Ishikawa (cell line): ENCODE measurements around the gene TBPL2.

Experiments used
- CEBPB ChIP-seq: IDR thresholded peaks from 2 replicates; pipeline ENCODE4 v1.6.1; 2012
- CREB1 ChIP-seq: IDR thresholded peaks from 2 replicates; pipeline ENCODE4 v1.6.1; 2012; ENCODE audit warnings: low read depth
- EGR1 ChIP-seq: IDR thresholded peaks from 2 replicates; pipeline ENCODE4 v1.6.1; 2012
- EP300 ChIP-seq: IDR thresholded peaks from 2 replicates; pipeline ENCODE4 v1.6.1; 2012; ENCODE audit warnings: borderline replicate concordance
- FOXM1 ChIP-seq: IDR thresholded peaks from 2 replicates; pipeline ENCODE4 v1.6.1; 2012; ENCODE audit warnings: low read depth, borderline replicate concordance
- NFIC ChIP-seq: IDR thresholded peaks from 2 replicates; pipeline ENCODE4 v1.6.1; 2012
- RAD21 ChIP-seq: IDR thresholded peaks from 2 replicates; pipeline ENCODE4 v1.6.1; 2012; ENCODE audit warnings: low read depth
- TAF1 ChIP-seq: IDR thresholded peaks from 2 replicates; pipeline ENCODE4 v1.6.1; 2012; ENCODE audit warnings: low read depth, mild to moderate bottlenecking
- TCF12 ChIP-seq: IDR thresholded peaks from 2 replicates; pipeline ENCODE4 v1.6.1; 2012; ENCODE audit warnings: low read depth
- TEAD4 ChIP-seq: IDR thresholded peaks from 2 replicates; pipeline ENCODE4 v1.6.1; 2012
- YY1 ChIP-seq: IDR thresholded peaks from 2 replicates; pipeline ENCODE4 v1.6.1; 2012; ENCODE audit warnings: low read depth
- ZBTB7A ChIP-seq: IDR thresholded peaks from 2 replicates; pipeline ENCODE4 v1.6.1; 2012; ENCODE audit warnings: low read depth
- TF ChIP-seq, protein P1 (sequence below): IDR thresholded peaks from 2 replicates; pipeline ENCODE4 v1.6.1; 2012; ENCODE audit warnings: low read depth, mild to moderate bottlenecking
- TF ChIP-seq, protein P2 (sequence below): IDR thresholded peaks from 2 replicates; pipeline ENCODE4 v1.6.1; 2012
- TF ChIP-seq, protein P3 (sequence below): IDR thresholded peaks from 2 replicates; pipeline ENCODE4 v1.6.1; 2012

Gene TBPL2

DNA sequence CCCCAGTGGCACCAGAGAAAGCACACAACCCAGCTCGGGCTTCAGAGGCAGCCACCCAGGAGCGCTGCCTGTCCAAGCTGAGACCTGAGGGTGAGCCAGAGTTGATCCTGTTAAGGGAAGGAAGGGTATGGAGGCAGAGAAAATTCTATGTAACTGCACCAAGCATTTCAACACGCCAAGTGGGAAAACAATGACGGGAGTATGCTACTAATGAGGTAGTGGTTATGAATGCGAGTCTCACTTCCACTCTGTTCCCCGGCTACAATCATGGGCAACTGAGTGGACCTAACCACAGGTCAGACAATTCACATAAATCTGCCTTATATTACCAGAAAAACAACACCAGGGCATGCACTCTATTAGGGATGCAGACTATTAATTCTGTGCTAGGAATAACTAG is 38.7 kb downstream of the TBPL2 start:
- TF ChIP-seq EP300 (no peak), TEAD4 (no peak)

DNA sequence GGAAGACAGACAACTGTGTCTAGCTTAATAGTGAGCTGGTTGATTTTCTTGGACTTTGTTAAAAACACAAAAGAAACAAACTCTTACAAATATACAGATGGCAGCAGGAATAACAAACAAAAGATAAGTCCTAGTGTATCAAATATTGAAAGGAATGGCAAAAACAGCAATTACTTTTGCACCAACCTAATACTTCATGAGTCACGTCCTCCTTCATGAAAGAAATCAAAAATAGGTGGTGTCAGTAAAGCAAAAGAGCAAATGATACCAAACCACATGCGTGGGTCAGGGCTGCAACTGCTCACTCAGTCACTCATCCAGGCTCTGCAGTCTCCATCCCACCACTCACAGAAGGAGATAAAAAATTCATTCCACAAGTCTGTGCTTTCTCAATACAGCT is 40.6 kb downstream of the TBPL2 start:
- TF ChIP-seq CEBPB (no peak), ZBTB7A (no peak), YY1 (no peak), TEAD4 (no peak), EGR1 (no peak), RAD21 (no peak), TCF12 (no peak), TAF1 (no peak), CREB1 (no peak), FOXM1 (no peak)
- TF ChIP-seq, protein P1, sequence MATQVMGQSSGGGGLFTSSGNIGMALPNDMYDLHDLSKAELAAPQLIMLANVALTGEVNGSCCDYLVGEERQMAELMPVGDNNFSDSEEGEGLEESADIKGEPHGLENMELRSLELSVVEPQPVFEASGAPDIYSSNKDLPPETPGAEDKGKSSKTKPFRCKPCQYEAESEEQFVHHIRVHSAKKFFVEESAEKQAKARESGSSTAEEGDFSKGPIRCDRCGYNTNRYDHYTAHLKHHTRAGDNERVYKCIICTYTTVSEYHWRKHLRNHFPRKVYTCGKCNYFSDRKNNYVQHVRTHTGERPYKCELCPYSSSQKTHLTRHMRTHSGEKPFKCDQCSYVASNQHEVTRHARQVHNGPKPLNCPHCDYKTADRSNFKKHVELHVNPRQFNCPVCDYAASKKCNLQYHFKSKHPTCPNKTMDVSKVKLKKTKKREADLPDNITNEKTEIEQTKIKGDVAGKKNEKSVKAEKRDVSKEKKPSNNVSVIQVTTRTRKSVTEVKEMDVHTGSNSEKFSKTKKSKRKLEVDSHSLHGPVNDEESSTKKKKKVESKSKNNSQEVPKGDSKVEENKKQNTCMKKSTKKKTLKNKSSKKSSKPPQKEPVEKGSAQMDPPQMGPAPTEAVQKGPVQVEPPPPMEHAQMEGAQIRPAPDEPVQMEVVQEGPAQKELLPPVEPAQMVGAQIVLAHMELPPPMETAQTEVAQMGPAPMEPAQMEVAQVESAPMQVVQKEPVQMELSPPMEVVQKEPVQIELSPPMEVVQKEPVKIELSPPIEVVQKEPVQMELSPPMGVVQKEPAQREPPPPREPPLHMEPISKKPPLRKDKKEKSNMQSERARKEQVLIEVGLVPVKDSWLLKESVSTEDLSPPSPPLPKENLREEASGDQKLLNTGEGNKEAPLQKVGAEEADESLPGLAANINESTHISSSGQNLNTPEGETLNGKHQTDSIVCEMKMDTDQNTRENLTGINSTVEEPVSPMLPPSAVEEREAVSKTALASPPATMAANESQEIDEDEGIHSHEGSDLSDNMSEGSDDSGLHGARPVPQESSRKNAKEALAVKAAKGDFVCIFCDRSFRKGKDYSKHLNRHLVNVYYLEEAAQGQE: no peak
- TF ChIP-seq, protein P2, sequence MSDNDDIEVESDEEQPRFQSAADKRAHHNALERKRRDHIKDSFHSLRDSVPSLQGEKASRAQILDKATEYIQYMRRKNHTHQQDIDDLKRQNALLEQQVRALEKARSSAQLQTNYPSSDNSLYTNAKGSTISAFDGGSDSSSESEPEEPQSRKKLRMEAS: no peak

DNA sequence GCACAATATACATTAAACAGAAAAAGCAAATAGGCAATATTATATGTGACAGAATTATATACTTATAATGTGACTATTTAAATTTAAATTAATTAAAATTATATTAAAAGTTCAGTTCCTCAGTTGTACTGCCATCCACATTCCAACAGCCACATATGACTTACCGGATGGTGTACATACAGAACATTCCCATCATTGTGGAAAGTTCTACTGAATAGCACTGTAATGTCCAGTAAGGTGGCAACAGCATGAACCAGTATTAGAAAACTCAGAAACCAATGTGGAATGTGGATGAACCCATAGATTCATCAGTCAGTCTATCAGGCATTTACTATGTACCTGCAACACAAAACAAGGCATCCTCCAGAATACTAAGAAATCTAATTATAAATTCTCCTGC is 41.2 kb downstream of the TBPL2 start:
- TF ChIP-seq, protein P2: no peak
- no peak for TF ChIP-seq TCF12
- TF ChIP-seq RAD21: no peak
- no peak for TF ChIP-seq FOXM1
- TF ChIP-seq ZBTB7A: no peak
- no peak for TF ChIP-seq EGR1
- no peak for TF ChIP-seq CREB1
- TF ChIP-seq CEBPB: no peak
- TF ChIP-seq, protein P3, sequence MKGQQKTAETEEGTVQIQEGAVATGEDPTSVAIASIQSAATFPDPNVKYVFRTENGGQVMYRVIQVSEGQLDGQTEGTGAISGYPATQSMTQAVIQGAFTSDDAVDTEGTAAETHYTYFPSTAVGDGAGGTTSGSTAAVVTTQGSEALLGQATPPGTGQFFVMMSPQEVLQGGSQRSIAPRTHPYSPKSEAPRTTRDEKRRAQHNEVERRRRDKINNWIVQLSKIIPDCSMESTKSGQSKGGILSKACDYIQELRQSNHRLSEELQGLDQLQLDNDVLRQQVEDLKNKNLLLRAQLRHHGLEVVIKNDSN: no peak
- TF ChIP-seq TEAD4: no peak
- no peak for TF ChIP-seq EP300
- TF ChIP-seq, protein P1: no peak
- no peak for TF ChIP-seq TAF1

DNA sequence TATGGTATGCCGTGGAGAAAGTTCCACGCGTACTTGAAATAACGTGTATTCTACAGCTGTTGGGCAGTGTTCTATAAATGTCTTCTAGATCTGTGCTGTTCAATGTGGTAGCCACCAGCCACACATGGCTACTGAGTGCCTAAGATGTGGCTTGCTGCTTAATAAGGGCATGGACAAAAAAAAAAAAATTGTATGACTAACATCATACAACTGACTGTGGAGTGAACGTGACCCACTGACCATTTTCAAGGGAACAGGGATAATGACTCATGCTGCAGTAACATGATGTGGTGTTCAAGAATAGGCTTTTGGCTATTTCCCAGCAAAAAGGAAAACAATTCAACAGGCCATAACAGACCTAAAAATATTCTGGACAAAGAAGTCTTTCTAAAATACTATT is 41.7 kb downstream of the TBPL2 start:
- no peak for TF ChIP-seq CEBPB

DNA sequence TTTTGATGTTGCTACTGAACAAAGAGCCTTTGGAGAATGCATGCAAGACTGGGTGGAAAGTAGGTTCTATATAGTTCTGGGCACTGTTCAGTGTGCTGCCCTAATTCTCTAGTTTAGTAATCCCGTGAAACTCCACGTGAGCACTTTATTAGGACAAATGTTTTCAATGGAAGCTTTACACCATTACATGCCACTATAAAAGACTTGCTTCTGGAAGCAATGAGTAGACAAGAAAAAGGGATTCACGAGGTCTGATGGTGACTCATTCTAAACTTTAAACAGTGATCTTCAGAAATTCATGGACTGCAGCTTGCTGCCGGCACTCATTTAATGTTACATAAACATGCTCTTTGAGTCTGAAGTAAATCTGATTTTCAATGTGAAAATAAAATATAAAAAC is 51.1 kb downstream of the TBPL2 start:
- TF ChIP-seq, protein P3: no peak
- TF ChIP-seq TEAD4: no peak
- TF ChIP-seq, protein P1: no peak
- TF ChIP-seq FOXM1: no peak
- TF ChIP-seq CREB1: no peak
- TF ChIP-seq YY1: no peak
- no peak for TF ChIP-seq CEBPB
- TF ChIP-seq TAF1: no peak
- no peak for TF ChIP-seq RAD21
- TF ChIP-seq TCF12: no peak
- TF ChIP-seq EGR1: no peak
- no peak for TF ChIP-seq ZBTB7A
- no peak for TF ChIP-seq NFIC
- TF ChIP-seq EP300: no peak
- TF ChIP-seq, protein P2: no peak
